ENCODE data around the gene ABCG1.

GRCh38 chr21:42291751-42292562 lies 73.0 kb downstream of the ABCG1 start:
- TF ChIP-seq CTCF (IDR thresholded peaks at IDR 0.05) (no peak), POLR2A (IDR thresholded peaks at IDR 0.05) (no peak)

All from heart left ventricle (tissue), 13 donors.